NCI-H1694 treated with DMSO at 0.1 percent for 48 hours (cell line): Measurements from ENCODE around the gene TMIGD3.

Source experiments
- DNase-seq: peaks from one replicate; lab custom pipeline; 2025; lab: John Stamatoyannopoulos, UW

Gene TMIGD3

DNA sequence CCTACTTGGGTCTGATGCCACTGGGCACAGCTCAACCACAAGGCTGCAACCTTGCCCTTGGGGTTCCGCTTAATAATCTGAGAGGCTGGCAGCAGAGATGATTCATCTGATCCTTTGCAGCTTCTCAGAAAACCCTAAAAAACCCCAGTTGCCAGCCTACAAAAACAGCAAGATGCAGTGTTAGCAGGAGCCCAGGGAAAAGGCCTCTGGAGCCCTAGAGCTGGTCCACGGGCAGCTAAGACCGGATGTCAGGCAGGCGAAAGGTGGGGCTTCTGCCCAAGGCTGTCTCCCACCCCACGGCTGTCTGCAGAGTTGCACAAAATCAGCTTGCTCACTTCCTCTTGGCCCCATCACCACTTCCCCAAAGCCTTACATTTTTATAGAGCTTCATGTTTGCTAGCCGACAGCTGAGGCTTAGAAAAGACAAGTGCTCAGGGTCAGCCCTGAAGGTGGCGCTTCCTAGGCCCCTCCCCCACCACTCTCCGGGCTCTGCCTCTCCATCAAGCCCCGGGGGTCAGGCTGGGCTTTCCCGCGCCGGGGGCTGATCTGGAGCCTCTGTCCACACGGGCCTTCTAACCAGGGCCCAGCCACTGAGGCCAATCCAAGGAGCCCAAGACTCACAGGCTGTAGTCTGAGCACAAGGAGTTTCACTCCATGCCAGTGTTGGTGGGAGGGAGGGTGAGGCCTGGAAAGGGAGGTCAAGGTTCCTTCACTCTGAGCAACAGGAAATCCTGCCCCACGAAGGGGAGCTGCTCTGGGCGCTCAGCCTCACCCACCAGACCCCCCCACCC, 4.2 kb upstream of the TMIGD3 start:
- DNase-seq = no peak

DNA sequence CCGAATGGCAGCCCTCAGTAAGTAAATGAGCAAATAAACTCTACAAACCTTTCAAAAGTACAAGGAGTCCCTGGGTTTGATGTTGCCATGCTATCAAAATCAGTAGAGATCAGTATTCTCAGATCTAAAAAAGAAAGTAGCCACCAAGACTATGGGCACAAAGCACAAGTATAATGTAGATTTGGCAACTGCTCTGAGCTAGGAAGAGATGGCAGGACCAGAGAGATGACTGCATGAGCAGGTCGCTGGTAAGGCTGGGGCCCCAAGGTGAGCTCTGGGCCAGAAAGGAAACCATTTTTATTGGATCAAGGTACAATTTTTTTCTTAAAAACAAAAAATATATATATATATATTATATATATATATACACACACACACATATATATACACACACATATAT, 3.1 kb upstream of the TMIGD3 start:
- no peak for DNase-seq

DNA sequence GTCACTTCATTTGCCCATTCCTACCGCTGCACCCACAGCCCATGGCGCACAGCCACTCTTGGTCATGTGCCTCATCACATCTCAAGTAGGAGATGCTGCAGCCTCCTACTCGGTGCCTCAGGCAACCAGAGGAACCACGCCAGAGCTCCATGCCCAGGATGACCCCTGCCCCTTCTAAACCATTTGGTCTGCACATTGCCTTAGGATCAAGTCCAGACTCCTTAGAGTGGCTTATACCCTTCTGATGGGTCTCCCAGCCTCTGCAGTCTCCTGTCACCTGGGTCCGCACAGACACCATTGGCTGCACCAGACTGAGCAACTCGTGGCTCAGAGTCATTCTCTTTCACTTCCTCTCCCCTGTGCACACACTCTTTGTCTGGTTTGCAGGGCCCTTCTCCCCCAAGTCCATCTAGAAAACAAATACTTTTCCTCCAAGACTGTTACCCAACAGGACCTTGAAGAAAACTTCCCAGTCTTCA, 2.2 kb upstream of the TMIGD3 start:
- no peak for DNase-seq

DNA sequence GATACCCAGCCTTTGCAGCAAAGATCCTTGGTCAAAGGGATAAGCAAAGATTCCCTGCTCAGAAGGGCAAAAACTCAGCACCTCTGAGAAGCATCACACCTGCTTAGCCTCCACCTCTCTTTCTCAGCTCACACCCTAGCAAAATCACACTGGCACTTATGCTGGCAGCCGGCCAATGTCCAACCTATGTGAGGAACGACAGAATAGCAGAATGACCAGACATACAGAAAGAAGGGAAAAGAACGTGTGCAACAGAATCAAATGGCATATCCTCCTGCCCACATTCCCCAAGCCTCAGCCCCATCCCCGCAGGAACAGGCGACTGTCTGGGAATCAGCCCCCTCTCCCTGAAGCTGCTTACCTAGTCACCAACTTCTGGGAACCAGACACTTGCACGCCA, 664 bp upstream of the TMIGD3 start:
- no peak for DNase-seq

DNA sequence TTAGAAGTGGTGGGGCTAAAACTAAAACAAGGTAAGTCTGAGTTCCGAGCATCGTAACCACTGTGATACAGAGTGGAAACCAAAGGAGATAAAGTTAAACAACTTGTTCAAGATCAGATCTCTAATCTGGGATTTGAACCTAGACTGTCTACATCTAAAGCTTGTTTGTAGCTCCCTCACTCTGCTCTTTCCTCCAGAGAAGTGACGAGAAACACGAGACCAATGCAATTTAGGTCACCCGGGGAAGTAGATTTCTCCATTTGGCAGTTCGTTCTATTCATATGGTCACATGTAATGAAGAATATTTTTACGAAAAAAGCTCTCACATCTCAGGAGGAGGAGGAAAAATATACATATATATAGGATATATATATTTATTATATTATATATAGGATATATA, 1.8 kb downstream of the TMIGD3 start:
- DNase-seq = no peak

DNA sequence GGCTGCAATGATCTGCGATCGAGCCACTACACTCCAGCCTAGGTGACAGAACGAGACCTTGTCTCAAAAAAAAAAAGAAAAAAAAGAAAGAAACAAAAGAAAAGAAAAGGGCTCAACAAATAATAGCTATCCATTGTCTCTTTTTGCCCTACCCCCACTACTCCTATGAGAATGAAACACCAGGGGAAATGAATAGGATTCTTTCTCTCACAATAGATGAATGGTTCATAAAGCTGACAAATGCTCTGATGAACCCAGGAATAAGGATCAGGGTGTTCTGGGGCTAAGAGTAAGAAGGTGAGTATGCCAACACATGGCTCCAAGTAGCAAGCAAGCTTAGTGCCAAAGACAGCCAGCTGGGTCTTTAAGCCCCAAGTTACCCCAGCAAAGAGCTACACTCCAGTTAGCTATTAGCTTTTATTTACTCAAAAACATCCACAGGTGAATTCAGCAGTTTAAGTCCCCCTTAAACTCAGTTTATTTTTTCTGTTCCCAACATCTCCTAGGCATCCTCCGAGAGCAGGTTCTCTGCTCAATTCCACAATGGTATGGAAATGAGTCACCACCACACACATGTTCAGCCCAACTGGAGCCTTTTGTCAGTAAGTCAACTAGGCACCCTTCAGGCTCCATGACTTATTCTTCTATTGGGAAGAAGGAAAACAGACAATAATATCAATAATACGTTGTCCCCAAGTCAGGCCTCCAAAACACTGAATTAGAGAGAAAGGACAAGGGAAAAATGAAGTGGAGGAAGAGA, 4.2 kb downstream of the TMIGD3 start:
- no peak for DNase-seq

DNA sequence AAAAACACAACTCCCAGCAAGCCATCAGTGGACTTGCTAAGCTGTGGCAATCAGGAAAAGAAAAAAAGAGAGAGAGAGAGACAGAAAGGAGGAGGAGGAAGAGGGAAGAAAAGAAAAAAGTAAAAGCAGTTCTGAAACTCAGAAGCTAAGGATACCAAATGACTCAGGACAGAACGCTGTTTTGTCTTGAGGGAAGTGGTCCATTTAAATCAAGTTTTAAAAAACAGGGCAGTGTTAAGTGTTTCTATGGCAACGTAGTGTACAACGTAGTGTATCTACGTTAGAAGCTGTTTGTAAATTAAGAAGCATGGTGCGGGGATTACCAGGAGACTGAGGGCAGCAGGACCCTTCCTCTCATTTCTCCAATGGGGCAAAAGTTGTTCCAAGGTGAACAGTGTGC, 5.8 kb downstream of the TMIGD3 start:
- no peak for DNase-seq

DNA sequence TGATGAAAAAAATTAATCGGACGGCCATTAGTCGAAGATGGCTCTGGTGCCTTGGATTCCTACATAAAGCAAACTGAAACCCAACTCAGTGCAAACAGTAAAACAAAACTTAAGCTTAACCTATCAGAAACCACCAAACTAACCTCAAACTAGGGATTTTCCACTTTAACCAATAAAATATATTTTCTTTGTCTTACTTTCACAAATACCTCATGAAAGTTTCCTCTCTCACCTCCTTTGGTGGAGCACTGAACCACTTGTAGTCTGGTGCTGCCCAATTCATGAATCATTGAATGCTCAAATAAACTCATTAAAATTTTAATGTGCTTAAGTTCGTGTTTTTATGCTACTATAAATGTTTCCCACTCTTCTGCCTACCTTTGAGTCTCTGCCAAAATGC, 7.0 kb downstream of the TMIGD3 start:
- DNase-seq = no peak

DNA sequence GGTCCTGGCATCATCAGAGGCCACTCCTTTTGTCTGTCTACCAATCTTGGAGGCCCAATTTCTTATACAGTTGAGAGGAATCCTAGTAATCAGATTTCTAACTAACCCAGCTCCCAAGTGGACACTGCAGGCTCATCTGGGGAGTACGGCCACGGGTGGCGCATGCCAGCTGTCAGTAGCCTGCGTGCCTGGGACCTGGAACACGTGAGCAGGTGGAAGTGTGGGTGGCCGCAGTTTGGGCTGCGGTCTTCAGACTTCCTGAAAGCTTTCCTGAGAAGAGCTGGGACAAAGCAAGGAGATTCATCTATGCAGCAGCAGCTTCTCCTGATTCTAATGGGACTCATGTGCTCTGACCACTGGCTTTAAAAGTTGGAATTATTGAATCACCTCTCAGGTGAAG, 12.4 kb downstream of the TMIGD3 start:
- DNase-seq = no peak

DNA sequence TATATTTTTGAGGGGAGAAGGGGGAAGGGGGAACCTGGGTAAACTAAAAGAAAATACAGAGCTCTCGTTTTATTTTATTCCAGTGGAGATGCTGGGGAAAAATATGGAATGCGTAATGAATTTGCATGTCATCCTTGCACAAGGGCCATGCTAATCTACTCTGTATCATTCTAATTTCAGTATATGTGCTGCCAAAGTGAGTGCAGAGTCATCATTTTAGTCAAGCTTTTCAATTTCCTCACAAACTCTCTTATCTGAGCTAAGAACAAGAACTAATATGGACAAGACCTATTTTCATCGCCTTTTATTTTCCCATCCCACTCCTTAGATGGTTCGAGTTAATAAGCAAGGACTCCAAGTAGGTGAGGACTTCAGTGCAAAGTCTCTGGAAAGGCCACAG, 13.2 kb downstream of the TMIGD3 start:
- no peak for DNase-seq

DNA sequence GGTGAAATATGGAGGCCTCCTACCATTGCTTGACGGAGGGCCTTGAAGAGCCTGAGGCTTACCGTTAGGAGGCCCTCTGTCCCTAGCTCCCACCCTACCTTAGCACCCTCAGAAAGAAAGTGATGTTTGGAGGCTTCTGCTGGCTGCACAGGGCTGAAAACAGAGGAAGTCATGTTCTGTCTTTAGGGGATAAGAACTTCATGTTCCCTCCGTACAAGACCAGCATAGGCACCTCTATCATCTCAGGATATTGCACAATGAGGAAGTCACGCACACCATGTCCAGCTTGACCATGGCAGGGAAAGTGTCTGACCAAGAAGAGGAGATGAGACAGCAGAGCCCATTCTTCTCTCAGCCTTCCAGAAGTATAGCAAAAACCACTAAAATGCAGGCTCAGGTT, 13.8 kb downstream of the TMIGD3 start:
- no peak for DNase-seq

DNA sequence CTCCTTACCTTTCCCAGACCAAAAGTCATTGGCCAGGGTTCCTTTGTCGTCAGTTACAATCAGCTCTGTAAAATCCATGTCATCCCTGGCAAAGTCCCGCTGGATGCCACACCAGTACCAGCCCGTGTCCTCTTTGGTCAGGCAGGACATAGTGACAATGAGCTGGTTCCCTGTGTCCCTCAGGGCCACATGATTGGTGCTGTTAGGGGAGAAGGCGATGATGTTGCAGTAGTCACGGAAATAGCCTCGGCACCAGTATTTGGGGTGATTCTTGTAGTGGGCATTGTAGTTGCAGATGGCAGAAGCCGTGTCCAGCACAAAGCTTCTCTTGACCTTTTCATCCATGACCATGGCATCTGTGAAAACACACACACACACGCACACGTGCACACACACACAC, 14.8 kb downstream of the TMIGD3 start:
- no peak for DNase-seq

DNA sequence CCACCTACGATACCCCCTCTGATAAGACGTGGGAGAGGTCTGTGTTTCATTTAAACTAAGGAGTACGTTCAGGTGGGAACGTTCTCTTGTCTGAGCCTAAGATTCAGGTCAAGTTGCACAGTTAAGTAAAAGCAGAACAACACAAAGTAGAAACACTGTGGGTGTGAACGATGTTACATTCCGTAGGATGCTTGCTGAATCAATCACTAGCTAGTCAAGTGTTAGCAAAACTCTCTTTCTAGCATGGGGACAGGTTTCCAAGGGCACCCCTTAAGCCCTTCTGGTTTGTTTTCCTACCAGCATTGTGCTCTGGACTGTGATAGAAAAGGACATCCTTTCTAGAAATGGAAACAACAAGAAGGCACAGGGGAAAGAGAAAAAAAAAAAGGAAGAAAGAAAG, 16.3 kb downstream of the TMIGD3 start:
- DNase-seq = no peak

DNA sequence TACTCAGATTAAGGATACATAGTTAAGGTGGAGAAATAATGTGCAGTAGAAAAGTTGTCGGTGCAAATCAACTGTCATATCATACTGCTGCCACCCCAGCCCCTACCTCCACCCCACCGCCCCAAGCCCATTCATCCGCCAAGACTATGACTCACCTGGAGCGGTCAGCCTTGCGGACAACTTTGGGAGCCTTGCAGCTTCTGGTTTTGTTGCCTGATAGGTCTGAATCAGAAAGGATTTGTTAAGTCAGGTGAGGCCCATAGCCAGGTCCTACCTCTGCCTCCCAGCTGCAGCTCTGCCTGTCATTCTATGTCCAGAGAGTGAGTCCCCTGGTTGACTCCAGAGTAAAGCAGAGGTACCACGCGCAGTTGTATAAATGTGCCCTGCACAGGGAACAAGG, 17.0 kb downstream of the TMIGD3 start:
- DNase-seq = no peak

DNA sequence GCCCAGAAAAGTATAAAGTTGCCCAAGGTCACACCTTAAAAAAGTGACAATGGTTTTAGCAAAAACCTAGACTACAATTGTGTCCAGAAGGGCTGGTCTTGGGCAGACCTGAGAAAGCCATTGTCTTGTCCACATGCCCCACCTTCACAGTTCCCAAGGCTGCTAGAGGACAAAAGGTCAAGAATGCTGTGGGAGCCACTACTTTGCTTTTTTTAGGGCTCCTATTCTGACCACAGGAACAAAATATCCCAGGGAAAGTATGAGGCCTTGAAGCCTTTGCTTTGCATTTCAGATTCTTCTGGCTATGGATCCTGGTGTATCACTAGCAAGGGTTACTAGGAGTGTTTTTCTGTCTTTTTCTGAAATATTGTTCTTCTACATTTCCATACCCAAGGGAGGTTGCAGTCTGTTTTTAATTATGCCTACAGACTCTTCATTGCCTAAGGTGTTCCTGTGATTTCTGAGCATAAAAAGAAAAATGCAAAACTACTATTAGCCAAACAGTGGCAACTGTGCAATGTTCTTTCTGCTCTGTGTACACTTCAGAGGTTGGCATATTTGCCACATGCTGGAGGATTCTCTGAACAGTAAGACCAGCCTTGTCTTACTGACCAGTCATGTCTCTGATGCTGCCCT, 18.9 kb downstream of the TMIGD3 start:
- DNase-seq = no peak

DNA sequence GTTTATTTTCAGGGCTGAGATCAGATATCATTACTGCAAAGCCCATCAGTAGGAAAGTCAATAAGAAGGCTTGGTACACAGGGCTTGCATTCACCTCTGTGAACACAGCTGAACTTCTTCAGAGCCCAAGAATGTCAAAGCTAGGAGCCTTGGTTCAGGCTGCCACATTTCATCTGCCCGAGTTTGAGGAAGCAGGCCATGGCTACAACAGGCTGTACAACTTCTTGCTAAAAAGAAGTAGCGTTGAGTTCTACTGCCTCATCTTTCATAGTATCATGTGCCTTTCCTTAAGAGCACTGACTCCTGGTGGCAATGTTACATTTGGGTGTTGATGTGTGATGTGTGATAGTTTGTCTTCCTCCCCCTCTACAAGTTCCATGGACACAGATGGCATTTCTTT, 19.6 kb downstream of the TMIGD3 start:
- DNase-seq = no peak

DNA sequence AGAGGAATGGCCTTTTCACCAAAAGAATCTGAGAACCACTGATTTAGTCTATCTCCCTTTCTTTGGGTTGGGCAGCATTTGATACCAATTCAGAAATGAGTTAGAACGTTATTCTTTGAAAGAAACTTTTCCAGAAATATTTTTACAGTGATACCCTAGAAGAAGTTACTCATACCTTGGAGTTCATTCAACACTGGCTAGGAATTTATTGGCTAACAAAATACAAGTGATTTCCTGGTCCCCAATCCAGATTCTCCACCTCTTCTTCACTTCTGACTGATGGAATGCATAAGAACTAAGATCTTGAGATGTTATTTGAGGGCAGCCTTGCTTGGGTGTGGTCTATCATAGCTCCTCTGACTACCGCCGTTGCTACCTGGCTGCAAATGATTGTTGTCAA, 20.3 kb downstream of the TMIGD3 start:
- DNase-seq = no peak

DNA sequence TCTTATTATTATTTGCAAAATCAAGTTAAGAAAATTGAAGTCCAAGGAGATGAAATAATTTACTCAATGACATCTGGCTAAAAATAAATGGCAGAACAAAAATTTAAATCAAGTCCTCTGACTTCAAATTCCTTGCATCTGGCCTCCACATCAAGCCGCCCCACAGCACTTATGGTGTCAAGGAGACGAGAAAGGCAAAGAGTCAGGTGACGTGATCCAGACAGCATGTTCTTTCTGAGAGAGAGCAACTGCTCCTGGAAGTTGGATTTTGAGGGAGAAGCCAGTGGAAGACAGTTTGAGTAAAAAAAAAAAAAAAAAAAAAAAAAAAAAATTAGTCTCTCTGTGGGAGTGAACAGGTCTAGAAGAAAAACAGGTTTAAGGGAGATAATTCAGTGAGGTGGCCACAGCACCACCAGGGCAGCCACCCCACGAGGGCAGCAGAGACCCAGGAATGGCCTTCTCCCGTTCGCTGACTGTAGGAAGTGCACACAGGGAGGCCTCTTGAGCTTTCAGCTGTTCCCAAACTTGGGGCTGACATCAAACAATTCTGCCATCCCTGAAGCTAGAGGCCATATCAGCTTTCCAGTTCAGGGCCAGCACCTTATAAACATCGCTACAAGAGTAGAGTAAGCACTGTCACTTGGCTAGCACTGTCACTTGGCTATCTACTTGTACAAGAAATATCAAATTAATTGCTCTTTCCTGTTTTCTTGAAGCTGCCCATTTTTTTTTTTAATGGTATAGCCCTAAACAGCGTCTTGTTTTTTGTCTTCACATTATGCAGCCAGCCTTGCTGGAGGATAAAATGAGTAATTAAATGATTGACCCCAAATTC, 21.8 kb downstream of the TMIGD3 start:
- no peak for DNase-seq

DNA sequence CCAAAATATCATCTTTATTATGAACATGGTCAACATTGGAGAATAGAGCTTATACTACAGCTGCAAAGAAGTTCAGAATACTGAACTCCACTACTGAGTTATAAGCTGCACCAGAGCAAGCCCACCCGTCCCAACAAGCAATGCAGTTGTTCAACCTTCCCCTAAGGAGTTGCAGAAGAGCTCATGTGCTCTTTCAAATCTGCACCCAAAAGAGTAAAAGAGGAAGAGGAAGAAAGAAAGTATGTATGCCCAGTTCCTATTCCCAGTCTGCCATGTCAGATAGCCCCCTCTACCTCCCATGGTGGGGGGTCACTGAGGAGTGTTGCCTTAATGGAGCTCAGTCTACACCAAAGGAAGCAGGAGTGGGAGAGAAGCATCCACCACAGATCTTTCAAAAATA, 22.8 kb downstream of the TMIGD3 start:
- DNase-seq = no peak

DNA sequence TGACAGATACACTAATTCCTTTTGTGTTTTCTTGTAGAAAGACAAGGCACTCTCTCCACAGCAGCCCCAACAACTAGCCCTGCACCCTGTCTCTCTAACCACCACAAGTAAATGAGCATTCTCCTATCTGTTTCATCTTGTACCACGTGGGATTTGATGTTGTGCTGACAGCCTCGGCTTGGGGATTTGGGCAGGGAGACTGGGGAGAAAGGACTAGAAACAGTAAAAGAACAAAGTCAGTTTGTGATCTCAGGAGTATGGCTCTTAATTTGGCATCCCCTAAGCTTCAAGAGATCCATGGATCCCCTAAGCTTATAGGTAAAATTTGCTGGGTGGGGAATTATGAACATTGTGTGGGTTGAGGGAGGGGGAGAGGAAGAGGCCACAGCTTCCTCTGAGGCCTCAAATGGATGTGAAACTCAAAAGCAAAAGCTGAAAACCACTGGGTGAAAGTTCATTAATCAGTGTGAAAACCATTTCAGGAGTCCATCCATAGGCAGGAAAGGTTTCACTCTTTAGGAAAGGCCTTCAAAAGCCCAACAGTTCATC, 26.6 kb downstream of the TMIGD3 start:
- DNase-seq = no peak

DNA sequence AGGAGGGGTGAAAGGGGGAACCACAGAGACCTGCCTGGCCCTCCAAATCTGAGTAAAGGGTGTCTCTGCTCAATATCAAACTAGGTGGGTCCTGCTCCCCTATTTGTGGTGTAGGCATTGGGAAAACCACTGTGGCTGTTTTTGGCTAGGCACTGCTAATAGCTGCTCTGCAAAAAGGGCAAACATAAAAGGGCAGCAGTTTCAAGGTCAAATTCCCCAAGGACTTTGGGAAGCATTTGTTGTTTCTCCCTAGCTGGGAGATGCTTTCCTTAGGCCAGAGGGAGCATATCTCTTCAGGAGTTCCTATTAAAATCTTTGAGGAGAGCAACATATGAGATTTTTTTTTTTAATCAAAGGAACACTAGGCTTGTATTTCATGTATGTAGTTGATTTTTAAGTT, 27.2 kb downstream of the TMIGD3 start:
- DNase-seq = no peak

DNA sequence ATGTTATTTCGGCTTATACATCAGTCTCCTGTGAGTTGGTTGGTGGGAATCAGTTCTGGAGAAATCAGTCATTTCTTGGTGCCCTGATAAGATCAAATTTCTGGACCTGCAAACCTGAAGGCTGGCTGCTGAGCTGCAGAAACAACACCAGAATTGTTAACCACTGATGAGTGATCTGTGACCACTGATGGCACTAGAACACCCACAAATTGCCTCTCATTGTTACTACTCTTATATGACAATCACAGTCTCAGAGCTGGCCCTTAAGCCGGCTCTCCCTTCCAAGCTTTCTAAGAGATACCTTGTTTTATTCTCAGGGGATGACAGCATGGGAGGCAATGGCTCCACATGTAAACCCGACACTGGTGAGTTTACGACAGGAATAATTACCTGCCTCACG, 27.7 kb downstream of the TMIGD3 start:
- no peak for DNase-seq
